Transverse colon (tissue), 4 donors: ENCODE data around the gene DHRSX.

ENCODE experiments used
- CTCF ChIP-seq, 5 experiments: fragments of 200-600 bp in 3 of 5; fragments of 450-650 bp in 2 of 5; sonication (generic) in 3 of 5; IDR thresholded peaks; 1 replicate in 2 of 5; 2 replicates in 3 of 5; pipeline ENCODE4 v1.5.1; 2016 to 2017; ENCODE audit warnings: antibody characterized with exemption in 5 of 5, inconsistent platforms in 3 of 5, mild to moderate bottlenecking in 2 of 5, moderate library complexity in 1 of 5
- EP300 ChIP-seq: sonication (generic); formaldehyde crosslinking; IDR thresholded peaks from one replicate; pipeline ENCODE4 v1.6.1; 2017; ENCODE audit warnings: antibody characterized with exemption, low read depth
- POLR2A ChIP-seq: fragments of 450-650 bp; IDR thresholded peaks from one replicate; pipeline ENCODE4 v1.6.1; 2016; ENCODE audit warnings: antibody characterized with exemption, mild to moderate bottlenecking, moderate library complexity
- POLR2AphosphoS5 ChIP-seq, 3 donors: sonication (generic); formaldehyde crosslinking; IDR thresholded peaks; one replicate each; pipeline ENCODE4 v1.6.1; 2016; ENCODE audit warnings: antibody characterized with exemption in 3 of 3

GRCh38 chrX:2471641-2472040 lies 29.1 kb downstream of the DHRSX start:
- TF ChIP-seq POLR2AphosphoS5 (IDR thresholded peaks at IDR 0.05) (no peak), CTCF (IDR thresholded peaks at IDR 0.05) (no peak), EP300 (no peak), POLR2A (no peak)
